Measurements from ENCODE around the gene LRP1B.

DNA sequence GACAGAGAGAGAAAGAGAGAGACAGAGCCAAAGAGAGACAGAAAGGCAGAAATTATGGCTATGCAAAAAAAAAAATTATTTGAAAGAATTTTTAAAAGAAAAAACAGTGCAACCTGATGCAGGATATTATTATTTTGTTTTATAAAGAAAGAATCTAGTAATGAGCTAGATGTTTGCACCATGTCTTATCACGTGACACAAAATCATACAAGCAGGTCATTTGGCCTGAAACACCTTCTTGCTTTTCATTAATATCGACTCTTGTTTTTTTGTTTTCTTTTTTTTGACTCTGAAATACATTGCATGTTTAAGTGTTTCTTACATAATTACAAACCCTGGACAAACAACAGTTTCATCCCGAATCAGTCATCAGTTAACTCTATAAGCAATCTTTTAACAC lies 606.0 kb downstream of the LRP1B start:
- TF ChIP-seq POLR2AphosphoS5 (IDR thresholded peaks at IDR 0.05; ENCODE audit: low read depth, low read length), result no peak
- no peak for TF ChIP-seq RFX5 (IDR thresholded peaks at IDR 0.05; ENCODE audit: borderline replicate concordance, low read depth, low read length)
- TF ChIP-seq, protein P1, sequence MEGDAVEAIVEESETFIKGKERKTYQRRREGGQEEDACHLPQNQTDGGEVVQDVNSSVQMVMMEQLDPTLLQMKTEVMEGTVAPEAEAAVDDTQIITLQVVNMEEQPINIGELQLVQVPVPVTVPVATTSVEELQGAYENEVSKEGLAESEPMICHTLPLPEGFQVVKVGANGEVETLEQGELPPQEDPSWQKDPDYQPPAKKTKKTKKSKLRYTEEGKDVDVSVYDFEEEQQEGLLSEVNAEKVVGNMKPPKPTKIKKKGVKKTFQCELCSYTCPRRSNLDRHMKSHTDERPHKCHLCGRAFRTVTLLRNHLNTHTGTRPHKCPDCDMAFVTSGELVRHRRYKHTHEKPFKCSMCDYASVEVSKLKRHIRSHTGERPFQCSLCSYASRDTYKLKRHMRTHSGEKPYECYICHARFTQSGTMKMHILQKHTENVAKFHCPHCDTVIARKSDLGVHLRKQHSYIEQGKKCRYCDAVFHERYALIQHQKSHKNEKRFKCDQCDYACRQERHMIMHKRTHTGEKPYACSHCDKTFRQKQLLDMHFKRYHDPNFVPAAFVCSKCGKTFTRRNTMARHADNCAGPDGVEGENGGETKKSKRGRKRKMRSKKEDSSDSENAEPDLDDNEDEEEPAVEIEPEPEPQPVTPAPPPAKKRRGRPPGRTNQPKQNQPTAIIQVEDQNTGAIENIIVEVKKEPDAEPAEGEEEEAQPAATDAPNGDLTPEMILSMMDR (IDR thresholded peaks at IDR 0.05; ENCODE audit: control extremely low read depth in 1 of 3, insufficient read depth in 1 of 3, low read depth in 1 of 3, low read length in 3 of 3), result no peak
- TF ChIP-seq ZNF274 (IDR thresholded peaks at IDR 0.05; ENCODE audit: borderline replicate concordance, extremely low read depth, low read length), result no peak
- no peak for TF ChIP-seq EZH2 (IDR thresholded peaks at IDR 0.05; ENCODE audit: low read depth, low read length, severe bottlenecking)
- TF ChIP-seq MAFK (IDR thresholded peaks at IDR 0.05; ENCODE audit: low read depth, low read length), result no peak
- no peak for TF ChIP-seq POLR2A (IDR thresholded peaks at IDR 0.05; ENCODE audit: control extremely low read depth in 1 of 2, low read depth in 2 of 2, low read length in 2 of 2)
- no peak for TF ChIP-seq CBX8 (IDR thresholded peaks at IDR 0.05; ENCODE audit: borderline replicate concordance, low read depth, low read length)
- no peak for TF ChIP-seq FOSL1 (IDR thresholded peaks at IDR 0.05; ENCODE audit: insufficient read depth, low read depth, low read length)
- no peak for TF ChIP-seq RAD21 (IDR thresholded peaks at IDR 0.05 in 1 of 2, conservative IDR thresholded peaks at IDR 0.05 in 1 of 2; ENCODE audit: low read depth in 2 of 2, low read length in 2 of 2)
- no peak for TF ChIP-seq TAF1 (IDR thresholded peaks at IDR 0.05; ENCODE audit: low read depth, low read length)
- TF ChIP-seq NRF1 (IDR thresholded peaks at IDR 0.05; ENCODE audit: low read depth, low read length), result no peak
- no peak for TF ChIP-seq KDM1A (IDR thresholded peaks at IDR 0.05; ENCODE audit: borderline replicate concordance, low read length)
- TF ChIP-seq PHF8 (conservative IDR thresholded peaks at IDR 0.05; ENCODE audit: low read depth, low read length), result no peak

Measured in H1 (cell line).